ENCODE results near the gene RAB17.
"Not testable (repeated sequence)": the region's sequence is repeated elsewhere in the genome, so short reads cannot be mapped to it uniquely, and the experiment has no call there.

Gene RAB17

DNA sequence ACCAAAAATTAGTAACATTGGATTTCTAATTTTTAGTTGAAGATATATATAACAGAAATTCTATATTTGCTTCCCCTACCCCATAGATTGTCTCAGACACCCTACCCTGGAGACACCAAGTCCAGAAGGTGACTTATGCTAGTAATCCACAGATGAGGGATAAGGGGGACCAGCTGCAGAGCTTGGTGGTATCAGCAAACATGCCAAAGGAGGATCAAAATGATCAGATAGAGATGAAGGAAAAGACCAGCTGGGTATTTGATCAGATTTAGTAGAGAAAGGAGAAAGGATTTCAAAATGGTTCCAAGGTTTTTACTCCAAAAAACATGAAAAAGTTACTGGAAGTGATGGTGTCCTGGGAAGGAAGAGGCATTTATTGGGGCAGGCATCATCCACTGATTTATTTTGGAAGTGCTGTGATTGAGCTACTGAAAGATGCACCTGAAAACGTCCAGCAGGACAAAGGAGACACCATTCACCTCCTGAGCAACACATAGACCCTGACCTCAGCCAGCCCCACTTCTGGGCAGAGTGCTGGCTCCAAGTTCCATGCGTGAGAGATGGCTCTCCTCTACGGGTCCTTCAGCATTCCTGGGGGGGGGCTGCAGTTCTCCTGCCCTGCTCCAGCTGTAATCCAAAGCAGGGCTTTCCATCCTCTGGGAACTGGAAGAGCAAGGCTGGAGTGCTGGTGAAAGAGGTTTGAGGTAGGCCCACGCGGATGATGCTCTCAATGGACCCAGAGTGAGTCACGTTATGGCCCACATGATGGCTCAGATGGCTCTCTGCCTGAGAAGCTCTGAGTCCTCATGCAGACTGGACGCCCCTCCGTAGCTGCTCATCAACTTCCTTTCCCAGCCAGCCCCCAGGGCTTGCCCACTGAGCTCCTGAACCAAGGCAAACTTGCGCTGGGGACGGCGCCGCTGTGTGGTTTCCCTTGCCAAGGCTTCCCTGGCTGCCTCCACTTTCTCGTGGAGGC, 33.2 kb upstream of the RAB17 start:
- DNase-seq = no peak

DNA sequence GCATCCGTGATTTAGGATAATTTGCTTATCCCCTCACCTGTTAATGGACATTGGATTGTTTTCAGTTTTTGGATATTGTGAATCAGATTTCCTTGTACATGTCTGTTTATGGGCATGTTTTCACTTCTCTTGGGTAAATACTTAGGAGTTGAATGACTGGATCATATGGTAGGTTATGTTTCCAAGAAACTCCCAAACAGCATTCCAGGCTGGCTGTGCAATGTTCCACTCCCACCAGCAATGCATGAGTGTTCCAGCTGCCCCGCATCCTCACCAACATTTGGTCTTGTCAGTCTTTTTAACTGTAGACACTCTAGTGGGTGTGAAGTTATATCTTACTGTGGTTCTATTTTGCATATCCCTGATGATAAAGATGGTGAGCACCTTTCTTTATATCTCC, 27.9 kb upstream of the RAB17 start:
- no peak for DNase-seq

GRCh38 chr2:237617587-237617982, 27.1 kb upstream of the RAB17 start:
- no peak for DNase-seq

GRCh38 chr2:237616734-237617586, 26.4 kb upstream of the RAB17 start:
- no peak for DNase-seq

GRCh38 chr2:237616373-237616733, 25.8 kb upstream of the RAB17 start:
- no peak for DNase-seq

DNA sequence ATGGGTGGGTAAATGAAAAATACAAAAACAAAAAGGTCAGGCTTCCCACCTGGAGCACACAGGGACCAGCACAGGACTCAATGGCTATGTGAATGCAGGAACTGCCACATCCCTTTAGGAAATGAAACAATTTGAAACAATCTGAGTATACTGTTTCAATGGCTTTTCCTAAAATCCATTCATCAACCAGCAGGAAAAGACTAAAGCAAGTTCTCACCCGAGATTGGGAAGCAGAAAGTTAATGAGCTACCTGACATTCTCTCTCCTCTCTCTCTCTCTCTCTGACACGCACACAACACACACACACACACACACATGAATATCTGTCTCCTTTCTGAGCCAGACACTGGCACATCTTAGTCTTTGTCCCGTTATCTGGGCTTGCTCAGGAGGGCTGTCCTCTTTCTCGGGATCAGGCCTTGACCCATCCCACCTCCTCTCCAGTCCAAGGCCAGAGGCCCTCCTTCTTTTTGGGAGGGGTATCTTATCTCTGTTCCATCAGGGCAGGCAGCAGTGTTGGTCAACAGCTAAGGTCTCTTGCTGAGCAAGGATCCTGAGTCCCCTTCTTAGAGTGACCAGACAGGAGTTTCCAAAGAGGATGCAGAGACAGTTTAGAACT, 25.2 kb upstream of the RAB17 start:
- DNase-seq = no peak

GRCh38 chr2:237614151-237614720, 23.7 kb upstream of the RAB17 start:
- no peak for DNase-seq

DNA sequence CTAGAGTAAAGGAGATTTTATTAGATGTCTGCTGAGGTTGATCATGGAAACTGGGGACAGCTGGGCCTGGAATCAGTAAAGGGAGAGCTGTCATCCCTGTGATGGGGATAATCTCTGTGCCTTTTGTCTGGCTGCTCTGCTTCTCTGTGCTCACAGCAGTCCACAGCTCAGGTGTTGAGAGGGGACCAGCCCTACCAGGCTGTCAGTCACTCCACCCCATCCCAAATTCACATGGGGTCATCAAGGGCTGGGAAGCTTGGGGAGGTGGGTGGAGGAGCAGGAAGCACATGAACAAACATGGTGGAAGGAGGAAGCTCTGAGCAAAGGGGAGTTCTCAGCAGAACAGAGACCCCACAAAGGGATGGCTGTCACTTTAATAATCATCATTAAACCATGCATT, 23.1 kb upstream of the RAB17 start:
- DNase-seq = no peak

- no peak for DNase-seq
Measured at GRCh38 chr2:237612527-237613357, 22.2 kb upstream of the RAB17 start.

DNA sequence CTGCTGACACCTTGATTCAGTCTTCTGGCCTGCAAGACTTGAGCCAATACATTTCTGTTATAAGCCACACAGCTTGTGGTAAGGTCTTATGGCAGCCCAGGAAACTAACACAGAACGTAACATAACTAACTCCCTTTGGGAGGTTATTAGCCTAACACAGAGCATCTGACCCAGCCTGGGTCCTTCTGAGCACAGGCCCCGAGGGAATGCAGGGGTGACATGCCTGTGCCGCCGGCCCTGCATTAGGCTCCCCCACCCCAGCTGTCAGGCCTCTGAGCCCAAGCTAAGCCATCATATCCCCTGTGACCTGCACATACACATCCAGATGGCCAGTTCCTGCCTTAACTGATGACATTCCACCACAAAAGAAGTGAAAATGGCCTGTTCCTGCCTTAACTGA, 16.0 kb upstream of the RAB17 start:
- DNase-seq = not testable (repeated sequence)

GRCh38 chr2:237604960-237605359, 14.4 kb upstream of the RAB17 start:
- no peak for DNase-seq

DNA sequence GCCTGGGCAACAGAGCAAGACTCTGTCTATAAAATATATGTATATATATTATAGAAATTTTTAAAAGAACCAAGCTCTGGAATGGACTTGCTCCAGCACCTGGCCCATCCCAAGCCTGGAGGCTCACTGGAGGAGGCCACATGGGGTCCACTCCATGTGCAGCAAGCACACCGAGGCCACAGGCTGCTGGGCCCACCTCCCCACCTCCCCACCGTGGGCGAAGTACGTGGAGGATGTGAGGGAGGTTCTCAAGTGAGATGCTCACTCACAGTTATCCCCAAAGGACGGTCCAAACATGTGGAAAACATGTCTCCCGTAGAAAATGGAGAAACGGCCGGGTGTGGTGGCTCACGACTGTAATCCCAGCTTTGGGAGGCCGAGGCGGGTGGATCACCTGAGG, 13.9 kb upstream of the RAB17 start:
- no peak for DNase-seq

GRCh38 chr2:237603718-237604362, 13.3 kb upstream of the RAB17 start:
- DNase-seq = no peak

DNA sequence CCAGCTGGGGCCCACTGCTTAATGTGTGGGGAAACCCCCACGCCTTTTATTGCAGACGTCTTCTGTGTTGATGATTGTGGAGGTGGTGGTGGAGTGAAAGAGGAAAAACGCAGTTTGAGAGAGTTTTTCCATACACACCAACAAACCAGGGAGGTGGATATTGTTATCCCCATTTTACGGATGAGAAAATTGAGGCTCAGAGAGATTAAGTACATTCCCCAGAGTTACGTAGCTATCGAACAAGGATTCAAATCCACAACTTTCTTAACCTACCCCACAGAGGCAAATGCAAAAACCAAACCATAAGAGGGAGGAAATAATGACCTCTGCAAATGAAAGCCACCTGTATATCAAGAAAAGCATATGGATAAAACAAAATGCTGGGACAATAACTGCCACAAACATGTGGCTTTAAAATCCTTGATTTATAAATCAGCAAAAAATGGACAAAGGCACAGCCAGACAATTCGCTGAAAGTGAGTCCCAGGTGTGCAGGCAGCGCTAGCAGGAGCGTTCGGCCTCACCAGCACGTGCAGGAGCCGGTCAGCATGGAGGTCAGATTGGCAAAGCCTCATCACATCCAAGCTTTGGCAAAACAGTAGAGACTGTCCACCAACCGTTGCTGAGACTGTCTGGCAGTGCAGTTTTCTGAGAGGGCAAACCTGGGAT, 12.6 kb upstream of the RAB17 start:
- no peak for DNase-seq

DNA sequence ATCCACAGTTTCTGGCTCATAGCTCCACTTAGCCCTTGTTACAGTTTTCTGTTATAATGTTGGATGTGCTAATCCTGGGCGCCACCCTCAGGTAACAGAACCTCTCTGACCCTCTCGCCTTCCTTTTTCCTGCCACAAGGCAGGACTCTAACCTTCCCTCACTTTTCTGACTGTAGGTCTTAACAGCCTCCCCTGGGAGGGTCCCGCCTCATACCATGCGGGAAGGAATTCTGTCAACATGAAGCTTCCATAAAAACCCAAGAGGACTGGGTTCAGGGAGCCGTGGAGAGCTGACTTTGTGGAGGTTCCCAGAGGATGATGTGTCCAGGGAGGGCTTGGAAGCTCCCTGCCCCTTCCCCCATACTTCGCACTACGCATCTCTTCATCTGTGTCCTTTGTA, 11.9 kb upstream of the RAB17 start:
- no peak for DNase-seq

GRCh38 chr2:237601453-237602116, 11.1 kb upstream of the RAB17 start:
- DNase-seq = no peak

DNA sequence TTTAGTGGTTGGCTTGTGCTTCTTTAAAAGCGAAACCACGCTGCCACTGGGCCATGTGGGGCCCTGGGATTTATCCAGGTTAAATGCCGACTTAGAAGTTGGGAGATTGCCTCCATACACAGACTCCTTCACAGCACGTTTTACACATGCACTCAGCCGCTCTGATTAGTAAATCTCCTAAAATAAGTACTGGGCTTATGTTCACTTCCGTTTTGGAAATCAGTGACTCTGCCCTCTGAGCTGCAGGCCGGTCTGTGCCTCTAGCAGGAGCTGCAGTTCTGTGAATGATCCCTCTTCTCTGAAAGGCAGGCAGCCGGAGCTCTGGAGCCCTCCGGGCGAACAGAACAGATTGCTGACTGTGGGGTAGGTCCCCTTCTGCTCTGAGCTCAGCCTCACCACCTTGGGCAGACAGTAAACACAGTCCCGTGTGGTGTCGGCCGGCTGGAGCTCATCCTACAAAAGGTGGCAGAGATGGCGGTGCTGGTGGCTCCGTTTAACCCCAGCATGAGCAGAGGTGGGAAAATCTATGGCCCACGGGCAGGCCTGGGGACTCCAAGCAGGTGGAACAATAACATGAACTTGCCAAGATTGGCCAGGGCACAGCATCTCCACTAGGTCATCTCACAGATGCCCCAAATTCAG, 9.8 kb upstream of the RAB17 start:
- DNase-seq = no peak

- DNase-seq = no peak
Measured at GRCh38 chr2:237599465-237600110, 9.1 kb upstream of the RAB17 start.

DNA sequence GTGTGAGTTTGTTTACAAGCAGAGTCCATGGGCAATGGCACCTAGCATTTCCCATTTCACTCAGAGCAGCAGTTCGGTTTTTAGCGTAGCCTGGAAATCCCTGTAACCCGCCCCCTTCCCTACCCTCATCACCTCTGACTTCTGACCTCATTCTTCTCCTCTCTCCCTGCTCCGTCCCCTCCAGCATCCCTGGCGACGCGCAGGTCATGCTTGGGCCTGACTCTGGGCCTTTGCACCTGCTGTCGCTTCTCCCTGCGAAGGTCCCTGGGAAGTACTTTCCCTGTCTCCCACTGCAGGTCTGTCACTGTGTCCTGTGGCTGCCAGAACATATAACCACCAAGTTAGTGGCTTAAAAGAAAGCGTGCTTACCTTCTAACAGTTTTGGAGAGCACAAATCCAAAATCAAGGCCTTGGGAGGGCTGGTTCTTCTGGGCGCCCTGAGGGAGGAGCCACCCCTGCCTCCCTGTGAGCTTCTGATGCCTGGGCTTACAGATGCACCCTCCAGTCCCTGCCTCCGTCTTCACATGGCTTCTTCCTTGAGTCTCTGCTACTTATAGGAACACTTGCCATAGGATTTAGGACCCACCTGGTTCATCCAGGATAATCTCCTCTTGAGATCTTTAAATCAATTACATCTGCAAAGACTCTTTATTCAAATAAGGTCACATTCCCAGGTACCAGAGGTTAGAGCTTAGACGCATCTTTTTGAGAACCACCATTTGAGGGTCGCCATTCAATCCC, 8.1 kb upstream of the RAB17 start:
- no peak for DNase-seq
